ENCODE data around the gene PTCH1.

PTCH1 gene

GRCh38 chr9:95511952-95512708 lies 4.6 kb downstream of the PTCH1 start:
- DNase-seq (ENCODE audit: low spot score): no peak

DNA sequence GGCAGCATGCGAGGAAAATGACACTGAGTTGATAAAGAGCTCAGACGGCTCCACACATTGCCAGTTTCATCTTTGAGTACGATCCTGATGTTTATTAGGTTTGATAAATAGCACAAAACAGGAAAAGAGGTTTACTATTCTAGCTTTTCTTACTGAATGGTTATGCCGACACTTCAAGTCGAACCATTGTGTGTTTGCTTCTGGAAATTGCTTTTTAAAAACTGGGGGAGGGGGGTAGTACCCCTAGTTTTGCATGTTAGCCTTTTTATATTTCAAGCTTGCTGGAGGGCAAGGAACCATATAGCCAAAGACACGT lies 5.2 kb downstream of the PTCH1 start:
- DNase-seq (ENCODE audit: low spot score): no peak

- peak; percentile 71 for DNase-seq (ENCODE audit: low spot score)
Measured at GRCh38 chr9:95510709-95511615, 5.8 kb downstream of the PTCH1 start.

- DNase-seq (ENCODE audit: low spot score): no peak
Measured at GRCh38 chr9:95509851-95510708, 6.7 kb downstream of the PTCH1 start.

DNA sequence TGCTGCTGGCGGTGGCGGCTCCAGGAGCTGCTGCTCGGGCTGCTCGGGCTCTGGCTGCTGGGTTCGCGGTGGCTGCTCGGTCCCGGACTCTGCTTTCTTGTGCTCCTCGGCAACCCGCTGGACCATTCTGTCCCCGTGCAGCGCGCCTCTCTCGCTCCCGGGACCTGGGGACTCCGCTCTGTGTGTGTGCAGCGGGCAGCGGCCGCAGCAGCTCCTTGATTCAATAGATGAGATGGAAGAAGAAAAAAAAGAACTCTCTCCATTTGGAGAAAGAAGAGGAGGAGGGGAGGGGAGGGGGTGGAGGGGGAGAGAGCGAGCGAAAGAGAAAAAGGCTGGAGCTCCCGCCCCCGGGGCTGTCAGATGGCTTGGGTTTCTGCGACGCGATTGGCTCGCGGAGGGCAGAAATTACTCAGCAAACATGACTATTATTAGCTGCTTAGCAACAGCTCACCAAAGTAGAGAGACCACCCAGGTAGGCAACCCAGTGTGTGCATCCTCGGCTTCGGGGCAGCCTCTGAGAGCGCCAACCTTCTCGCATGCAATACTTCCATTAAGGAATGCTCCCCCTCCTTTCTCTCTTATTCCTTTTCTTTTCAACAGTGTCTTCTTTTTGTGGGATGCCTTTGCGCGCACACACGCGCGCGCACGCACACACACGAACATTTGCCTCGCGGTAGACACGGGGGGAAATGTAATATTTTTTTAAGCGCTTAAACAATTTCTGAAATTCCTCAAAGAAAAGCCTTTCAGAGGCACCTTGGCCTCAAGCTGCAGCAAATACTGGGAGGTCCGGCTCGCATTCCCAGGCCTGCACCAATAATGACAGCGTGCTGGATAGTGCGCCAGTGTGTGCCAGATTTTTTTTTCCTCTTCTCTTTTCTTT lies 7.6 kb downstream of the PTCH1 start:
- peak; percentile 73 for DNase-seq (ENCODE audit: low spot score)

- no peak for DNase-seq (ENCODE audit: low spot score)
Measured at GRCh38 chr9:95508242-95508967, 8.4 kb downstream of the PTCH1 start.

DNA sequence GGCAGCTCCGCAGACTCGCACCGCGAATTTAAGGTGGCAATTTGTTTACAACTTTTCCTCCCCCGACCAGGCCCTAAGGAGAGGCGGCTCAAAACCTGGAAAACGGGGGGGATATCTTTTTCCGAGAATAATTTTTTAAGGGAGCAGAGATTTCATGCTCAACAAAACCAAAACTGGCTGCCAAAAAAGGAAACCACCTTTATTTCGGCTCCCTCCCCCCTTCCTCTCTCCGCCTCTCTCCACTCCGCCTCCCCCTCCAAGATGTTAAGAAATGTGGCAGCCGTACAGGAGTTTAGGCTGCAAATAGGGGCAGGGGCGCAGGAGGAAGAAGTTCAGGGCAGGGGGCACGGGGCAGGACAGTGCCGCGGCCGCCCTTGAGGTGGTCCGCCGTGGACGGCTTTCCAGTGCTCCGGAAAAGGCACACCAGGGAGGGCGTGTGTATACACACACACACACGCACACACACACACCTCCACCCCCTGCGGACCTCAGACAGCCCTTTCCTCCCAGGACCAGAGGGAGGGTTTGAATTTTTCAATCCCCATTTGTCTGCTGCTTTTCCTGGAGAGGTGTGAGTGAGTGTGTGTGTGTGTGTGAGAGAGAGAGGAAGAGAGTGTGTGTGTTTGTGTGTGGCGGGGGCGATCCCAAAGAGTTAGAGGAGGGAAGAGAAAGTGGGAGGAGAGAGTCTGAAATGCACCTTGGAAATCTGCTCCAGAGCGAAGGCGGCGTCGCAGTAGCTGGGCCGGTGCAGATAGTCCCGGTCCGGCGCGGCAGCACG lies 9.1 kb downstream of the PTCH1 start:
- no peak for DNase-seq (ENCODE audit: low spot score)

- DNase-seq (ENCODE audit: low spot score): no peak
Measured at GRCh38 chr9:95506678-95507463, 9.9 kb downstream of the PTCH1 start.

GRCh38 chr9:95506428-95506677 lies 10.4 kb downstream of the PTCH1 start:
- DNase-seq (ENCODE audit: low spot score): peak; percentile 43

DNA sequence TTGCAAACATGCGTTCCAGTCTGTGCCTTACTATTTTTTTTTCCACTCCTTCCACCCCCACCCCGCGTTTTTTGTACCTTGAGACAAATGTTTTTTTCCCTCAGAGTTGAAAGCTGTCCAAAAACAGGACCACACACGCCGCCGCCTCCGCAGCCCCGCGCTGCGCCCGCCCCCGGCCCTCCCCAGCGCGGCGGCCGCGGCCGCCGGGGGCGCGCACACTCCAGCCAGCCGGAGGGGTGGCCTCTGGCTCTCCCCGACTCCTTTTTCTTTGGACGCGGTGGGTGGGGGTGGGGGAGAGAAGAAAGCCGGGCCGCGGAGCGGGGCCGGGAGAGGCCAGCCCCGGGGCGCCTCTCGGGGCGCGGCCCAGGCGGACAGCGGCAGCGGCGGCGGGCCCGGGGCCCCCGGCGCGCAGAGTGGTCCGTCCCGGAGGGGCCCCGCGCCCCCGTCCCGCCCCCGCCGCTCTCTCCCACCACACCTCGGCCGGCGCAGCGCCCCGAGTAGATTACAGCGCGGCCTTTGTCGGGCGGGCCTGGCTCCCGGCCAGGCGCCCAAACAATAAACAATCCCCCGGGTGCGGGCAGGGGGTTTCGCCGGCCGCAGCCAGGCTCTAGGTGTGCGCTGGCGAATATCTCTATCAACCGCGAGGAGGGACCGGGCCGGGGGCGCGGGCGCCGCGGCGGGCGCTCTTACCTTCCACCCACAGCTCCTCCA lies 10.9 kb downstream of the PTCH1 start:
- DNase-seq (ENCODE audit: low spot score): peak; percentile 71

GRCh38 chr9:95505072-95505716 lies 11.6 kb downstream of the PTCH1 start:
- no peak for DNase-seq (ENCODE audit: low spot score)

- DNase-seq (ENCODE audit: low spot score): no peak
Measured at GRCh38 chr9:95504053-95504963, 12.5 kb downstream of the PTCH1 start.

- no peak for DNase-seq (ENCODE audit: low spot score)
Measured at GRCh38 chr9:95503369-95503768, 13.4 kb downstream of the PTCH1 start.

GRCh38 chr9:95502248-95502647 lies 14.5 kb downstream of the PTCH1 start:
- no peak for DNase-seq (ENCODE audit: low spot score)

GRCh38 chr9:95499847-95500246 lies 16.9 kb downstream of the PTCH1 start:
- DNase-seq (ENCODE audit: low spot score): peak; percentile 48

DNA sequence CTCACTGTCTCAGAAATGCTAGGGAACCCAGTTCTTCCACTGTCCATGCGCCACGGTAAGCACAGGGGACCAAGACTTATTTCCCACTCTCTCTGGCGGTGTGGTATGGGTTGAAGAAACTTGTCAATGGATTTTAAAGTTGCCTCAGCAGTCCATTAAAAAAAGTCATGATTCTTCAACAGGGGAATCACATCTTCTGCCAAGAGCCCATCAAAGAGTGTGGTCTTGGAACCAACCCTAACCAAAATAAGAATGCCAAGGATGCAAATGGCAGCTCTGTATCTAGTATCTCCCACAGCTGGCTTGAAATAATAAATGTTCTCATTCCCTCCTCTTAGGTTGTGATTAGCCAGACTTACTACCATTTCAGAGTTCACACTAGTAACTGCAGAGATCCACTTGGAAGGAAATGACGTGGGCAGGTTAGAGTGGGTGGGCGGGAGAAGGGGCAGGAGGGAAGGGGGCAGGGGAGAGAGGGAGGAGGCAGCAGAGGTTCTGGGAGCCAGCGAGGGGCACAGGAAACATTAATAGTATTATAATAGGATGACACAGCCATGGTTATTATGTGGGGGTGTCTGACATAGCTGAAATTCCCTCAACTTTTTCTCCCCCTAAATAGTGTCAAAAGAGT lies 17.6 kb downstream of the PTCH1 start:
- no peak for DNase-seq (ENCODE audit: low spot score)

- no peak for DNase-seq (ENCODE audit: low spot score)
Measured at GRCh38 chr9:95498641-95499040, 18.1 kb downstream of the PTCH1 start.
